Endodermal cell (in vitro differentiated cells): ENCODE results near the gene EMILIN2. TPM values are rescaled to one million over a fixed set of nuclear protein-coding genes. Genes with fewer than 3 reads are reported as not detected.
"Not testable (repeated sequence)": the region's sequence is repeated elsewhere in the genome, so short reads cannot be mapped to it uniquely, and the experiment has no call there.

Experiments
- DNase-seq: peaks from one replicate; pipeline ENCODE4 v3.0.0-alpha.2; 2017
- H3K27ac ChIP-seq: 2 replicates; pipeline ENCODE4 v1.5.1; 2013; ENCODE audit warnings: mild to moderate bottlenecking, low read depth, low read length, moderate library complexity
- H3K27me3 ChIP-seq: 2 replicates; pipeline ENCODE4 v1.6.1; 2013; ENCODE audit warnings: mild to moderate bottlenecking, low read length, moderate library complexity; ENCODE audit not compliant: insufficient read depth, control insufficient read depth, poor library complexity, severe bottlenecking
- H3K36me3 ChIP-seq: 2 replicates; pipeline ENCODE4 v1.7.0; 2013; ENCODE audit warnings: mild to moderate bottlenecking, low read length, moderate library complexity; ENCODE audit not compliant: control insufficient read depth, insufficient read depth
- H3K4me1 ChIP-seq: one replicate; pipeline ENCODE4 v1.7.0; 2013; ENCODE audit warnings: low read length; ENCODE audit not compliant: control insufficient read depth, insufficient read depth
- H3K4me3 ChIP-seq: 2 replicates; pipeline ENCODE4 v1.5.1; 2013; ENCODE audit warnings: mild to moderate bottlenecking, low read length, moderate library complexity
- H3K9ac ChIP-seq: 2 replicates; pipeline ENCODE4 v1.6.1; 2013; ENCODE audit warnings: mild to moderate bottlenecking, low read length, moderate library complexity; ENCODE audit not compliant: poor library complexity, severe bottlenecking; ENCODE audit errors: extremely low read depth
- H3K9me3 ChIP-seq: 2 replicates; pipeline ENCODE4 v1.6.1; 2013; ENCODE audit warnings: mild to moderate bottlenecking, low read length, moderate library complexity; ENCODE audit not compliant: control insufficient read depth
- H3K27ac Mint-ChIP-seq: 2 replicates; pipeline ENCODE4 v1.8.0; 2020; ENCODE audit warnings: mixed read lengths
- H3K27me3 Mint-ChIP-seq: 2 replicates; pipeline ENCODE4 v1.8.0; 2021; ENCODE audit warnings: mild to moderate bottlenecking, mixed read lengths; ENCODE audit not compliant: insufficient read depth
- H3K36me3 Mint-ChIP-seq: 2 replicates; pipeline ENCODE4 v1.8.0; 2020; ENCODE audit warnings: low read depth, mixed read lengths
- H3K4me1 Mint-ChIP-seq: 2 replicates; pipeline ENCODE4 v1.8.0; 2020; ENCODE audit warnings: mixed read lengths
- H3K4me3 Mint-ChIP-seq: 2 replicates; pipeline ENCODE4 v1.8.0; 2020; ENCODE audit warnings: mild to moderate bottlenecking, moderate library complexity, mixed read lengths
- H3K9me3 Mint-ChIP-seq: 2 replicates; pipeline ENCODE4 v1.8.0; 2020; ENCODE audit warnings: mild to moderate bottlenecking, mixed read lengths
- CTCF ChIP-seq: fragments of 200-600 bp; sonication (generic); conservative IDR thresholded peaks from 2 replicates; pipeline ENCODE4 v1.5.0; 2021; ENCODE audit warnings: antibody characterized with exemption, mild to moderate bottlenecking
- WGBS, 2 experiments: methylation state at CpG; one replicate each; pipeline versions ENCODE4 v1.1.5 to v1.1.7; 2013; ENCODE audit warnings: missing lambda C conversion rate in 2 of 2, mixed read lengths in 1 of 2; ENCODE audit not compliant: insufficient coverage in 1 of 2, insufficient read length in 1 of 2; 5-methylcytosine and 5-hydroxymethylcytosine counted together
- total RNA-seq, 2 donors: library from RNA; stranded (reverse); fragmentation: NEBNext Ultra II Directional in 1 of 2; extraction: Animal tissue kit (Norgen Biotek cat#: 25700) in 1 of 2; gene quantifications; 2 replicates in 1 of 2; 3 replicates in 1 of 2; pipeline ENCODE4 v1.2.1, GENCODE V29; 2021

Gene EMILIN2
- total RNA-seq, 2 donors from 2014 or later, result 14.2 to 16.8 TPM

- H3K4me3 ChIP-seq, result no peak overlapping the region
- H3K27me3 ChIP-seq, result peaks cover 18% of the 10 kb centered on the region
- no peak overlapping the region for H3K27ac ChIP-seq
- WGBS, 2 experiments, result 92 to 95% methylated on average over 4 to 7 of the region's 8 CpGs
- no peak overlapping the region for H3K4me3 Mint-ChIP-seq
- no peak overlapping the region for H3K27ac Mint-ChIP-seq
- peaks cover 40% of the 10 kb centered on the region for H3K27me3 Mint-ChIP-seq
- peaks cover 28% of the 10 kb centered on the region for H3K4me1 Mint-ChIP-seq
- peaks cover 10% of the 10 kb centered on the region for H3K4me1 ChIP-seq
- H3K36me3 Mint-ChIP-seq, result no peaks in the 10 kb centered on the region
- no peaks in the 10 kb centered on the region for H3K9me3 ChIP-seq
- no peaks in the 10 kb centered on the region for H3K36me3 ChIP-seq
- TF ChIP-seq CTCF, result no peak
- no peak overlapping the region for H3K9ac ChIP-seq
- DNase-seq, result no peak
- H3K9me3 Mint-ChIP-seq, result no peaks in the 10 kb centered on the region
Measured at GRCh38 chr18:2851771-2852170, 5.0 kb downstream of the EMILIN2 start.

DNA sequence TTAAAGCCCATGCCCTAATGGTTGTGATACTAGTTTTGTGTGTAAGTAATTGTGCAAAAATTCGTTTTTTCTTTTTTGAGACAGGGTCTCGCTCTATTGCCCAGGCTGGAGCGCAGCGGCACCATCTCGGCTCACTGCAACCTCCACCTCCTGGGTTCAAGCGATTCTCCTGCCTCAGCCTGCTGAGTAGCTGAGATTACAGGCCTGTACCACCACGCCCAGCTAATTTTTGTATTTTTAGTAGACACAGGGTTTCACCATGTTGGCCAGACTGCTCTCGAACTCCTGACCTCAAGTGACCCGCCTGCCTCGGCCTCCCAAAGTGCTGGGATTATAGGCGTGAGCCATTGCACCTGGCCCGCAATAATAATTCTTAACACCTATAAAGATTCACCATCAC is 5.7 kb downstream of the EMILIN2 start:
- 89 to 94% methylated on average over 8 to 11 of the region's 12 CpGs for WGBS, 2 experiments
- H3K27ac ChIP-seq, result not testable (repeated sequence)

DNA sequence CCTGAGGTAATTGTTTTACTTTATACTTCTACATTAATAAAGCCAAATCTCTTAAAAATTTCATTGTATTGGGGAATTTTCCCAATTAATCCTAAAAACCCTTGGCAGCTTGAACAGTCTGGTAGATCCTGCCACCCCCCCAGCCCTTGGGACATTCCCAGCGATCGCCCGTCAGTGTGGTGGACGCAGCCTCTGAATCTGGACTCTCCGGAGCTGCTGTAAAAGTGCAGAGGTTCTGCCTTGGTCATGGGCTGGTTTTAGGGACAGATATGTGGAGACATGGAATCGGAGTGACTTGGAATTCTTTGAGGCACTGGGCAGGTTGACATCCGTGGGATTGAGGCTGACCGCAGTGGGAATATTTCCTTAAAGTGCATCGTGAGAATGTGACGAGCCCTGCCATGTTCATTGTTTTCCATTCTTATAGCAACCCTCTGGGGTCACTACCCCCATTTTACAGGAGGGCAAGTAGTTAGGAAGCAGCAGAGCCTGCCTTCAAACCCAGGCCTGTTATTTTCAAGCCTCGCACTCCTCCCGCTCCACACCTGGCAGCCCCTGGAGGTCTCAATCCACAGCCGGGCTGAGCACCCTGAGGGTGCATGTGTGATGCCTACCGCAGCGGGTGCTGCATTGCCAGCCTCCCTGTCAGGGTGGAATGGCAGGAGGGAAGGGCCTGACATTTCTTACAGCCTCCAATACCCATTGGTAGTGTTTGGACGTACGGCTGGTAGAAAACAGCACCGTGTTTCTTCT is 6.5 kb downstream of the EMILIN2 start:
- 91 to 96% methylated on average over 12 to 18 of the region's 18 CpGs for WGBS, 2 experiments
- no peak overlapping the region for H3K27ac ChIP-seq

More for the DNA sequence above, 5.7 kb downstream of the EMILIN2 start:
- DNase-seq, H3K36me3 ChIP-seq, H3K4me3 Mint-ChIP-seq, H3K9me3 Mint-ChIP-seq, H3K36me3 Mint-ChIP-seq, H3K9ac ChIP-seq, H3K27ac Mint-ChIP-seq, H3K9me3 ChIP-seq, H3K4me3 ChIP-seq: not testable (repeated sequence)
- Mint-ChIP-seq H3K27me3 (peaks cover 42% of the 10 kb centered on the region), H3K4me1 (peaks cover 28% of the 10 kb centered on the region)
- Histone ChIP-seq H3K27me3 (peaks cover 14% of the 10 kb centered on the region), H3K4me1 (peaks cover 10% of the 10 kb centered on the region)

More for the DNA sequence above, 6.5 kb downstream of the EMILIN2 start:
- Mint-ChIP-seq H3K36me3 (no peaks in the 10 kb centered on the region), H3K27ac (no peak overlapping the region), H3K4me3 (no peak overlapping the region), H3K27me3 (peaks cover 34% of the 10 kb centered on the region), H3K4me1 (peaks cover 28% of the 10 kb centered on the region), H3K9me3 (no peaks in the 10 kb centered on the region)
- Histone ChIP-seq H3K4me1 (peaks cover 8% of the 10 kb centered on the region), H3K9ac (no peak overlapping the region), H3K9me3 (no peaks in the 10 kb centered on the region), H3K4me3 (no peak overlapping the region), H3K27me3 (peaks cover 5% of the 10 kb centered on the region), H3K36me3 (no peaks in the 10 kb centered on the region)
- TF ChIP-seq CTCF, result no peak
- DNase-seq, result no peak
